Heart left ventricle (tissue), 16 donors: ENCODE measurements around the gene FARSB. TPM values are rescaled to one million over a fixed set of nuclear protein-coding genes. Genes with fewer than 3 reads are reported as not detected.
"Not testable (repeated sequence)": the region's sequence is repeated elsewhere in the genome, so short reads cannot be mapped to it uniquely, and the experiment has no call there.

Experiments
- ATAC-seq, 4 donors: fragments of 200-7000 bp; cut with Tn5 transposase; one replicate each; pipeline ENCODE4 v1.9.1; 2020 to 2022; ENCODE audit warnings: moderate library complexity in 4 of 4, mild to moderate bottlenecking in 3 of 4, moderate number of reproducible peaks in 1 of 4
- DNase-seq, 5 donors: peaks; one replicate each; pipeline ENCODE4 v3.0.0-alpha.2; 2020
- H3K27ac ChIP-seq, 12 donors: fragments of 200-600 bp; sonication (generic) in 4 of 12; one replicate each; pipeline versions ENCODE4 v1.5.0 to v1.8.0; 2016 to 2022; ENCODE audit warnings: mild to moderate bottlenecking in 2 of 12
- H3K27me3 ChIP-seq, 9 donors: fragments of 200-600 bp; sonication (generic) in 2 of 9; one replicate each; pipeline versions ENCODE4 v1.5.1 to v1.8.0; 2016 to 2022; ENCODE audit warnings: mild to moderate bottlenecking in 3 of 9
- H3K36me3 ChIP-seq, 9 donors: fragments of 200-600 bp; sonication (generic) in 2 of 9; one replicate each; pipeline versions ENCODE4 v1.5.0 to v1.8.0; 2018 to 2022; ENCODE audit warnings: mild to moderate bottlenecking in 2 of 9
- H3K4me1 ChIP-seq, 12 donors: fragments of 200-600 bp; sonication (generic) in 4 of 12; one replicate each; pipeline versions ENCODE4 v1.5.0 to v1.8.0; 2016 to 2022; ENCODE audit warnings: mild to moderate bottlenecking in 3 of 12
- H3K4me3 ChIP-seq, 12 donors: fragments of 200-600 bp; sonication (generic) in 4 of 12; one replicate each; pipeline versions ENCODE4 v1.5.0 to v1.8.0; 2017 to 2022; ENCODE audit warnings: mild to moderate bottlenecking in 9 of 12, moderate library complexity in 4 of 12
- H3K9me3 ChIP-seq, 12 donors: fragments of 200-600 bp; sonication (generic) in 4 of 12; one replicate each; pipeline versions ENCODE4 v1.5.0 to v1.8.0; 2016 to 2022; ENCODE audit warnings: mild to moderate bottlenecking in 1 of 12
- CTCF ChIP-seq, 12 donors: fragments of 200-600 bp; sonication (generic) in 4 of 12; IDR thresholded peaks; one replicate each; pipeline versions ENCODE4 v1.5.0 to v1.8.0; 2018 to 2022; ENCODE audit warnings: antibody characterized with exemption in 12 of 12, mild to moderate bottlenecking in 5 of 12
- POLR2A ChIP-seq, 2 donors: fragments of 450-650 bp; IDR thresholded peaks; one replicate each; pipeline ENCODE4 v1.6.1; 2017; ENCODE audit warnings: antibody characterized with exemption in 2 of 2, mild to moderate bottlenecking in 2 of 2, moderate library complexity in 2 of 2
- WGBS, 4 donors: extraction: QIAGEN DNeasy Blood & Tissue Kit in 2 of 4; methylation state at CpG; one replicate each; pipeline versions ENCODE4 v1.1.5 to v1.1.7; 2013 to 2018; 5-methylcytosine and 5-hydroxymethylcytosine counted together
- intact Hi-C, 10 donors: fragments of 100-400 bp; cut with DNase I; formaldehyde crosslinking; loops; one replicate each; pipeline versions ENCODE4 v1.11.1 to v1.14.2; 2022
- polyA plus RNA-seq, 2 donors: library from polyadenylated mRNA; stranded (reverse); fragments of 200-250 nt; gene quantifications; one replicate each; pipeline ENCODE4 v1.2.3, GENCODE V29; 2013
- total RNA-seq, 9 donors: library from RNA; depleted of rRNA in 2 of 9; stranded (reverse); fragments of >200 nt in 2 of 9; fragmentation: NEBNext Ultra II Directional in 3 of 9; extraction: Animal tissue kit (Norgen Biotek cat#: 25700) in 3 of 9; gene quantifications; one replicate each; pipeline versions ENCODE4 v1.1.0 to v1.2.4, GENCODE V29; 2016 to 2023
- donor health status: ischemic (EF 13 %, LVEDD 7.1; RV severe dilation, severe dysfunction).
- donor health status: healthy with polysubstance abuse.
- donor health status: DM: no; HTN: yes; CAD: no.
- donor health status: DM: no; HTN: no; CAD: no.
- donor health status: ischemic (EF 25% LVEDD 6.9; RV normal size, moderate dysfunction).
- donor health status: ischemic (EF 25% LVEDD 5.7; RV mildly dilated, moderate dysfunction).
- donor health status: healthy.
- donor health status: DM: yes; HTN: yes; CAD: no.
- donor health status: ischemic (EF 35%, LVEDD 5.7; RV mildly dilated, moderate dysfunction).
- donor health status: nonischemic (EF 11% LVEDD 7.7; RV severe dilation, severe dysfunction).
- donor health status: DM: yes; HTN: yes; CAD: no.
- donor health status: PGD.
- donor health status: ischemic (EF 29% LVEDD 5.4; RV normal size, mild dysfunction).
- donor health status: nonischemic (EF 23%, LVEDD 6.1; RV moderate dilation, normal function).

The FARSB gene
- total and polyA plus RNA-seq, 11 donors, result 9.8 to 29.2 (median 19.5) TPM

GRCh38 chr2:222592176-222592575 lies 63.7 kb downstream of the FARSB start:
- no peak overlapping the region for H3K4me3 ChIP-seq
- H3K4me1 ChIP-seq, result peaks cover 0 to 7% (median 0%) of the 10 kb centered on the region in 12 donors
- ATAC-seq (peak in 3 of 4 donors; percentile 50 to 86 (median 64)), DNase-seq (no peak)
- no peaks in the 10 kb centered on the region for H3K27me3 ChIP-seq
- H3K9me3 ChIP-seq, result peaks cover 0 to 4% (median 0%) of the 10 kb centered on the region in 12 donors
- no peak overlapping the region for H3K27ac ChIP-seq
- intact Hi-C loops, result no loop called here
- WGBS, 4 donors, result 36 to 47% (median 39%) methylated on average over 2 of the region's 2 CpGs
- peaks cover 0 to 50% (median 26%) of the 10 kb centered on the region in 9 donors for H3K36me3 ChIP-seq
- TF ChIP-seq CTCF (IDR thresholded peaks at IDR 0.05) (no peak), POLR2A (IDR thresholded peaks at IDR 0.05) (no peak)

GRCh38 chr2:222591661-222592060 lies 64.2 kb downstream of the FARSB start:
- 89 to 100% (median 95%) methylated on average over 1 of the region's 1 CpG for WGBS, 4 donors
- intact Hi-C loops, result no loop called here

GRCh38 chr2:222584589-222584988 lies 71.3 kb downstream of the FARSB start:
- H3K4me1 ChIP-seq, H3K9me3 ChIP-seq, H3K27ac ChIP-seq, ATAC-seq, intact Hi-C loops, H3K27me3 ChIP-seq, H3K4me3 ChIP-seq, DNase-seq: not testable (repeated sequence)
- peaks cover 0 to 26% (median 5%) of the 10 kb centered on the region in 9 donors for H3K36me3 ChIP-seq
- WGBS, 4 donors, result 96 to 99% (median 98%) methylated on average over 8 of the region's 8 CpGs

More at GRCh38 chr2:222591661-222592060, 64.2 kb downstream of the FARSB start:
- Histone ChIP-seq H3K27me3 (no peaks in the 10 kb centered on the region), H3K36me3 (peaks cover 0 to 45% (median 22%) of the 10 kb centered on the region in 9 donors), H3K4me3 (no peak overlapping the region), H3K9me3 (peaks cover 0 to 4% (median 0%) of the 10 kb centered on the region in 12 donors), H3K4me1 (peaks cover 0 to 7% (median 0%) of the 10 kb centered on the region in 12 donors), H3K27ac (no peak overlapping the region)
- no peak for TF ChIP-seq CTCF (IDR thresholded peaks at IDR 0.05)
- TF ChIP-seq POLR2A (IDR thresholded peaks at IDR 0.05), result no peak
- ATAC-seq (no peak), DNase-seq (no peak)

GRCh38 chr2:222582928-222583327 lies 73.0 kb downstream of the FARSB start:
- no peak overlapping the region for H3K27ac ChIP-seq
- intact Hi-C loops, result no loop called here
- no peaks in the 10 kb centered on the region for H3K27me3 ChIP-seq
- no peak for ATAC-seq
- H3K36me3 ChIP-seq, result peaks cover 0 to 32% (median 5%) of the 10 kb centered on the region in 9 donors
- no peak for DNase-seq
- H3K9me3 ChIP-seq, result peaks cover 0 to 4% (median 0%) of the 10 kb centered on the region in 12 donors
- H3K4me3 ChIP-seq, result no peak overlapping the region
- TF ChIP-seq CTCF (IDR thresholded peaks at IDR 0.05), result peak in 1 of 12 donors; percentile 13
- TF ChIP-seq POLR2A (IDR thresholded peaks at IDR 0.05), result no peak
- H3K4me1 ChIP-seq, result no peaks in the 10 kb centered on the region

GRCh38 chr2:222577341-222577740 lies 78.6 kb downstream of the FARSB start:
- 78 to 94% (median 86%) methylated on average over 3 of the region's 3 CpGs for WGBS, 4 donors
- intact Hi-C loops, result loop anchor here in 1 of 10 donors (10.0 kb wide), 1 partner anchor 153 kb away; the partner anchor contains the start of gene SGPP2
- no peak overlapping the region for H3K27ac ChIP-seq
- no peaks in the 10 kb centered on the region for H3K9me3 ChIP-seq
- no peak for TF ChIP-seq CTCF (IDR thresholded peaks at IDR 0.05)
- TF ChIP-seq POLR2A (IDR thresholded peaks at IDR 0.05), result no peak
- H3K27me3 ChIP-seq, result no peaks in the 10 kb centered on the region
- DNase-seq (no peak), ATAC-seq (no peak)
- H3K4me1 ChIP-seq, result peaks cover 0 to 18% (median 9%) of the 10 kb centered on the region in 12 donors
- no peak overlapping the region for H3K4me3 ChIP-seq
- H3K36me3 ChIP-seq, result peaks cover 0 to 28% (median 0%) of the 10 kb centered on the region in 9 donors
